NCI-H510A treated with DMSO at 0.1 percent for 48 hours (cell line): ENCODE results near the gene FILIP1.
A peak's percentile ranks its signal among the peaks of the same experiment; 100 is the strongest.

ENCODE experiments used
- DNase-seq: peaks from one replicate; lab custom pipeline; 2025; lab: John Stamatoyannopoulos, UW

FILIP1 gene

GRCh38 chr6:75493400-75494064 lies at the start of gene FILIP1:
Gene FILIP1, minus strand, starts transcription at chr6:75493800. Its CDS starts 78,828 bp downstream, at chr6:75414972.
- DNase-seq: no peak

- DNase-seq: no peak
Measured at GRCh38 chr6:75543311-75543710, 49.7 kb upstream of the FILIP1 start.

GRCh38 chr6:75539136-75539535 lies 45.5 kb upstream of the FILIP1 start:
- DNase-seq: no peak

- no peak for DNase-seq
Measured at GRCh38 chr6:75532521-75532920, 38.9 kb upstream of the FILIP1 start.

- DNase-seq: no peak
Measured at GRCh38 chr6:75531174-75531573, 37.6 kb upstream of the FILIP1 start.

GRCh38 chr6:75530696-75531095 lies 37.1 kb upstream of the FILIP1 start:
- no peak for DNase-seq

- DNase-seq: no peak
Measured at GRCh38 chr6:75528423-75528822, 34.8 kb upstream of the FILIP1 start.

GRCh38 chr6:75526502-75527127 lies 33.0 kb upstream of the FILIP1 start:
- peak; percentile 45 for DNase-seq

- no peak for DNase-seq
Measured at GRCh38 chr6:75525682-75526081, 32.1 kb upstream of the FILIP1 start.

- DNase-seq: peak; percentile 3
Measured at GRCh38 chr6:75524322-75524972, 30.8 kb upstream of the FILIP1 start.

GRCh38 chr6:75516757-75517156 lies 23.2 kb upstream of the FILIP1 start:
- no peak for DNase-seq

GRCh38 chr6:75512591-75512990 lies 19.0 kb upstream of the FILIP1 start:
- DNase-seq: no peak

GRCh38 chr6:75505424-75505823 lies 11.8 kb upstream of the FILIP1 start:
- no peak for DNase-seq

GRCh38 chr6:75504465-75505222 lies 11.0 kb upstream of the FILIP1 start:
- no peak for DNase-seq

- no peak for DNase-seq
Measured at GRCh38 chr6:75503291-75503690, 9.7 kb upstream of the FILIP1 start.

GRCh38 chr6:75502884-75503283 lies 9.3 kb upstream of the FILIP1 start:
- DNase-seq: no peak

GRCh38 chr6:75501756-75502155 lies 8.2 kb upstream of the FILIP1 start:
- no peak for DNase-seq

GRCh38 chr6:75499640-75500039 lies 6.0 kb upstream of the FILIP1 start:
- no peak for DNase-seq

- DNase-seq: no peak
Measured at GRCh38 chr6:75498862-75499261, 5.3 kb upstream of the FILIP1 start.

- DNase-seq: no peak
Measured at GRCh38 chr6:75497994-75498393, 4.4 kb upstream of the FILIP1 start.

GRCh38 chr6:75495011-75495410 lies 1.4 kb upstream of the FILIP1 start:
- DNase-seq: no peak

- no peak for DNase-seq
Measured at GRCh38 chr6:75494290-75494689, 690 bp upstream of the FILIP1 start.
